CD14-positive monocyte (primary cell): ENCODE results near the gene TMEM132D. TPM values are rescaled to one million over a fixed set of nuclear protein-coding genes. Genes with fewer than 3 reads are reported as not detected.

Source experiments
- DNase-seq, 3 donors: peaks; one replicate each; pipeline ENCODE4 v3.0.0-alpha.2; 2011 to 2022
- H2AFZ ChIP-seq: 2 replicates; pipeline ENCODE4 v1.6.0; 2012; ENCODE audit warnings: mild to moderate bottlenecking, low read depth, low read length, inconsistent platforms; ENCODE audit not compliant: insufficient read depth, poor library complexity, severe bottlenecking
- H3K27ac ChIP-seq, 2 donors: 1 replicate in 1 of 2; 2 replicates in 1 of 2; pipeline ENCODE4 v1.5.1; 2012 to 2013; ENCODE audit warnings: low read length in 2 of 2, control low read depth in 1 of 2, inconsistent platforms in 1 of 2, low read depth in 1 of 2, mild to moderate bottlenecking in 1 of 2
- H3K27me3 ChIP-seq, 2 donors: one replicate each; pipeline versions ENCODE4 v1.6.0 to v1.6.1; 2011 to 2013; ENCODE audit warnings: low read length in 2 of 2; ENCODE audit not compliant: control insufficient read depth in 2 of 2, insufficient read depth in 2 of 2
- H3K36me3 ChIP-seq, 2 donors: replicated peaks in 1 of 2; 1 replicate in 1 of 2; 2 replicates in 1 of 2; pipeline versions ENCODE4 v1.5.1 to v1.6.1; 2012 to 2013; ENCODE audit warnings: low read length in 2 of 2, control low read depth in 1 of 2, inconsistent platforms in 1 of 2, mild to moderate bottlenecking in 1 of 2; ENCODE audit not compliant: insufficient read depth in 2 of 2, control insufficient read depth in 1 of 2
- H3K4me1 ChIP-seq, 2 donors: 1 replicate in 1 of 2; 2 replicates in 1 of 2; pipeline versions ENCODE4 v1.5.1 to v1.6.1; 2012 to 2013; ENCODE audit warnings: low read length in 2 of 2, control low read depth in 1 of 2, inconsistent platforms in 1 of 2, mild to moderate bottlenecking in 1 of 2, moderate library complexity in 1 of 2; ENCODE audit not compliant: insufficient read depth in 2 of 2, control insufficient read depth in 1 of 2
- H3K4me2 ChIP-seq: replicated peaks from 2 replicates; pipeline ENCODE3; 2012; ENCODE audit warnings: low read length, moderate library complexity, mild to moderate bottlenecking; ENCODE audit not compliant: poor library complexity, severe bottlenecking; ENCODE audit errors: extremely low read depth
- H3K4me3 ChIP-seq, 3 experiments: fragments of 200-600 bp in 1 of 3; sonication (generic) in 1 of 3; replicated peaks in 1 of 3; 1 replicate in 2 of 3; 2 replicates in 1 of 3; pipeline ENCODE4 v1.5.1; 2011 to 2013; ENCODE audit warnings: low read length in 3 of 3, mild to moderate bottlenecking in 3 of 3, control low read depth in 2 of 3, low read depth in 2 of 3, inconsistent platforms in 1 of 3, moderate library complexity in 1 of 3
- H3K79me2 ChIP-seq: 2 replicates; pipeline ENCODE4 v1.6.0; 2012; ENCODE audit warnings: mild to moderate bottlenecking, control low read depth, inconsistent platforms, low read length, moderate library complexity; ENCODE audit not compliant: insufficient read depth
- H3K9ac ChIP-seq: 2 replicates; pipeline ENCODE4 v1.6.0; 2017; ENCODE audit warnings: low read length, mild to moderate bottlenecking; ENCODE audit not compliant: insufficient read depth, poor library complexity, severe bottlenecking
- H3K9me3 ChIP-seq, 2 donors: replicated peaks in 1 of 2; 1 replicate in 1 of 2; 2 replicates in 1 of 2; pipeline versions ENCODE4 v1.5.1 to v1.6.1; 2012 to 2013; ENCODE audit warnings: low read length in 2 of 2, control low read depth in 1 of 2; ENCODE audit not compliant: control insufficient read depth in 1 of 2, insufficient read depth in 1 of 2
- H4K20me1 ChIP-seq: 2 replicates; pipeline ENCODE4 v1.6.0; 2012; ENCODE audit warnings: mild to moderate bottlenecking, low read length, control low read depth, moderate library complexity; ENCODE audit not compliant: insufficient read depth
- H3K27ac Mint-ChIP-seq, 7 donors: one replicate each; pipeline ENCODE4 v1.8.0; 2020; ENCODE audit warnings: mild to moderate bottlenecking in 7 of 7, mixed read lengths in 7 of 7, moderate library complexity in 6 of 7, inconsistent platforms in 2 of 7
- H3K27me3 Mint-ChIP-seq, 3 donors: one replicate each; pipeline ENCODE4 v1.8.0; 2021 to 2022; ENCODE audit warnings: low read depth in 3 of 3, mild to moderate bottlenecking in 3 of 3, mixed read lengths in 3 of 3, moderate library complexity in 3 of 3, inconsistent platforms in 1 of 3
- H3K36me3 Mint-ChIP-seq, 2 donors: one replicate each; pipeline ENCODE4 v1.8.0; 2020; ENCODE audit warnings: mixed read lengths in 2 of 2, inconsistent platforms in 1 of 2, mild to moderate bottlenecking in 1 of 2
- H3K4me1 Mint-ChIP-seq: one replicate; pipeline ENCODE4 v1.8.0; 2020; ENCODE audit warnings: mild to moderate bottlenecking, mixed read lengths
- H3K4me3 Mint-ChIP-seq, 2 donors: one replicate each; pipeline ENCODE4 v1.8.0; 2020; ENCODE audit warnings: mild to moderate bottlenecking in 2 of 2, mixed read lengths in 2 of 2, moderate library complexity in 1 of 2
- H3K9me3 Mint-ChIP-seq, 7 donors: one replicate each; pipeline ENCODE4 v1.8.0; 2020 to 2022; ENCODE audit warnings: mixed read lengths in 7 of 7, mild to moderate bottlenecking in 6 of 7, moderate library complexity in 6 of 7, inconsistent platforms in 2 of 7
- WGBS: methylation state at CpG from one replicate; pipeline ENCODE4 v1.1.5; 2013; ENCODE audit warnings: missing lambda C conversion rate; ENCODE audit not compliant: insufficient coverage; 5-methylcytosine and 5-hydroxymethylcytosine counted together
- intact Hi-C, 2 donors: fragments of 100-400 bp; cut with micrococcal nuclease; formaldehyde crosslinking; loops; one replicate each; pipeline versions ENCODE4 v1.15.0 to v1.15.1; 2023
- polyA plus RNA-seq, 3 donors: library from polyadenylated mRNA; depleted of rRNA in 1 of 3; unstranded in 2 of 3; stranded (reverse) in 1 of 3; fragments of 300-500 nt in 2 of 3; fragments of >200 nt in 1 of 3; fragmentation: Illumina TruSeq in 2 of 3; gene quantifications; 1 replicate in 2 of 3; 2 replicates in 1 of 3; pipeline ENCODE4 v1.2.3, GENCODE V29; 2012 to 2021
- TF ChIP-seq, protein P1 (sequence below): fragments of 200-600 bp; IDR thresholded peaks from one replicate; pipeline ENCODE4 v1.8.0; 2022; ENCODE audit warnings: antibody characterized with exemption, mild to moderate bottlenecking

Gene TMEM132D
- polyA plus RNA-seq, 3 donors, result 0.04 TPM; not detected in 2

DNA sequence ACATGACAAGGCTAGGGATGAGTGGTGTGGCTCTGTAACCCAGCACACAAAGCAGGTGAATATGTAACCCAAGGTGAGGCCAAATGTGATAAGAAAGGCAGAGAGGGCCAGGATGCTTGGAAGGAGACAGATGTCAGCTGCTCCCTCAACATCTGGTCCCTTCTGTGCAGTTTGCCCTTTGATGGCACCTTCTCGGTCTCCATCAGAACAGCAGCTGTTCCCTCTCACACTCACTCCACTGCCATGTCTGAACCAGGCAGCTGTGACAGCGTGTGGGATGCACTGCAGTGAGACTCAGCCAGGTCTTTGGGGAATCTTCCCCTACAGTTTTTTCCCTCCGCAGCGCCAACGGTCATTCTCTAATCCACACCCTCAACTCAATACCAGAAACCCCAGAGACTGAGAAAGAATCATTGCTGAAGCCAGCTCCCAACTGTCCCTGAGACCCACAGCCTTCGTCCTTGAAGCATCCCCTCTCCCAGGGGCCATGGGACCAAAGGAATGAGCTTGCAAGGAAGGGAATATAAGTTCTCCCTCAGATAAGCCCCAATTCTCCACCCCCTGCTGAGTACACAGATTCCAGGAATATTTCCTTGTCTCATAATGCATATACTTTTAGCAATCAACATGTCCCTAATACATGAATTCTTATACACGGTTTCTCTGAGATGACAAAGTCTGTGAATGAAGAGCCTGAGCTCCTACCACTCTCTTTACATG is 820.5 kb downstream of the TMEM132D start:
- no peak overlapping the region for H3K4me3 ChIP-seq
- Mint-ChIP-seq H3K27me3 (peaks cover 0 to 1% (median 0%) of the 10 kb centered on the region in 3 donors), H3K27ac (peak overlapping the region in 1 of 7 donors; percentile 50), H3K4me3 (no peak overlapping the region), H3K36me3 (no peaks in the 10 kb centered on the region), H3K4me1 (no peaks in the 10 kb centered on the region), H3K9me3 (peaks cover 0 to 9% (median 3%) of the 10 kb centered on the region in 7 donors)
- H4K20me1 ChIP-seq, result no peaks in the 10 kb centered on the region
- H3K9ac ChIP-seq, result no peak overlapping the region
- H3K27me3 ChIP-seq, result no peaks in the 10 kb centered on the region
- H3K4me2 ChIP-seq, result no peak overlapping the region
- peaks cover 0 to 6% of the 10 kb centered on the region in 2 donors for H3K9me3 ChIP-seq
- no peaks in the 10 kb centered on the region for H3K4me1 ChIP-seq
- H3K79me2 ChIP-seq, result no peaks in the 10 kb centered on the region
- intact Hi-C loops, result no loop called here
- TF ChIP-seq, protein P1, sequence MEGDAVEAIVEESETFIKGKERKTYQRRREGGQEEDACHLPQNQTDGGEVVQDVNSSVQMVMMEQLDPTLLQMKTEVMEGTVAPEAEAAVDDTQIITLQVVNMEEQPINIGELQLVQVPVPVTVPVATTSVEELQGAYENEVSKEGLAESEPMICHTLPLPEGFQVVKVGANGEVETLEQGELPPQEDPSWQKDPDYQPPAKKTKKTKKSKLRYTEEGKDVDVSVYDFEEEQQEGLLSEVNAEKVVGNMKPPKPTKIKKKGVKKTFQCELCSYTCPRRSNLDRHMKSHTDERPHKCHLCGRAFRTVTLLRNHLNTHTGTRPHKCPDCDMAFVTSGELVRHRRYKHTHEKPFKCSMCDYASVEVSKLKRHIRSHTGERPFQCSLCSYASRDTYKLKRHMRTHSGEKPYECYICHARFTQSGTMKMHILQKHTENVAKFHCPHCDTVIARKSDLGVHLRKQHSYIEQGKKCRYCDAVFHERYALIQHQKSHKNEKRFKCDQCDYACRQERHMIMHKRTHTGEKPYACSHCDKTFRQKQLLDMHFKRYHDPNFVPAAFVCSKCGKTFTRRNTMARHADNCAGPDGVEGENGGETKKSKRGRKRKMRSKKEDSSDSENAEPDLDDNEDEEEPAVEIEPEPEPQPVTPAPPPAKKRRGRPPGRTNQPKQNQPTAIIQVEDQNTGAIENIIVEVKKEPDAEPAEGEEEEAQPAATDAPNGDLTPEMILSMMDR, result no peak
- WGBS, result 59% methylated on average over 5 of the region's 7 CpGs
- H2AFZ ChIP-seq, result no peak overlapping the region
- H3K27ac ChIP-seq, result no peak overlapping the region
- DNase-seq, result no peak
- no peaks in the 10 kb centered on the region for H3K36me3 ChIP-seq

DNA sequence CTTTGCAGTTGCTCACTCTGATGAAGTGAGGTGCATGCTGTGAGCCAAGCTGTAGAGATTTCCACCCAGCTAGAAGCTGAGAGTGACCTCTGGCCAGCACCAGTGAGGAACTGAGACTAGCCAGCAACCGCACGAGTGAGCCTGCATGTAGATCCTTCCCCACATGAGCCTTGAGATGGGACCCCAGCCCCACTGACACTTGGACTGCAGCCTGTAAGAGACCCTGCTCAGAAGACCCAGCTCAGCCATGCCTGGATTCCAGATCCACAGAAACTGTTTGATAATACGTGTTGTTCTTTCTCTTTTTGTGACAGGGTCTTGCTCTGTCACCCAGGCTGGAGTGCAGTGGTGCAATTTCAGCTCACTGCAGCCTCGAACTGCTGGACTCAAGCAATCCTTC is 821.4 kb downstream of the TMEM132D start:
- no peak overlapping the region for H3K4me3 Mint-ChIP-seq
- H3K36me3 Mint-ChIP-seq, result no peaks in the 10 kb centered on the region
- Histone ChIP-seq H3K79me2 (no peaks in the 10 kb centered on the region), H3K4me1 (no peaks in the 10 kb centered on the region), H3K36me3 (no peaks in the 10 kb centered on the region), H4K20me1 (no peaks in the 10 kb centered on the region), H3K9ac (no peak overlapping the region), H2AFZ (no peak overlapping the region), H3K27ac (no peak overlapping the region), H3K9me3 (peaks cover 0 to 1% of the 10 kb centered on the region in 2 donors), H3K4me2 (no peak overlapping the region), H3K27me3 (no peaks in the 10 kb centered on the region), H3K4me3 (no peak overlapping the region)
- H3K27ac Mint-ChIP-seq, result no peak overlapping the region
- no peak for DNase-seq
- peaks cover 0 to 1% (median 0%) of the 10 kb centered on the region in 3 donors for H3K27me3 Mint-ChIP-seq
- peaks cover 0 to 6% (median 2%) of the 10 kb centered on the region in 7 donors for H3K9me3 Mint-ChIP-seq
- intact Hi-C loops, result no loop called here
- H3K4me1 Mint-ChIP-seq, result no peaks in the 10 kb centered on the region
- TF ChIP-seq, protein P1, result no peak
- WGBS, result 97% methylated on average over 3 of the region's 4 CpGs
